SU-DHL-6 (cell line): ENCODE results near the gene LMO7.

Experiments
- H2AFZ ChIP-seq: fragments of 200-600 bp; sonication (generic); 2 replicates; pipeline ENCODE4 v1.6.1; 2014; ENCODE audit warnings: low read depth, mild to moderate bottlenecking, moderate library complexity, mixed read lengths, antibody characterized with exemption, low read length; ENCODE audit not compliant: severe bottlenecking
- H3F3A ChIP-seq: fragments of 200-600 bp; shearing (Covaris generic); 2 replicates; pipeline ENCODE4 v1.6.0; 2016; ENCODE audit warnings: antibody characterized with exemption, mild to moderate bottlenecking; ENCODE audit not compliant: insufficient read depth
- H3K27ac ChIP-seq: fragments of 200-600 bp; sonication (generic); 2 replicates; pipeline ENCODE4 v1.5.1; 2016; ENCODE audit warnings: low read depth, mild to moderate bottlenecking, low read length, moderate library complexity, mixed read lengths
- H3K27me3 ChIP-seq: fragments of 200-600 bp; sonication (generic), shearing (Covaris generic); 2 replicates; pipeline ENCODE4 v1.6.0; 2014; ENCODE audit warnings: mild to moderate bottlenecking, low read length
- H3K36me3 ChIP-seq: fragments of 200-600 bp; sonication (generic); 2 replicates; pipeline ENCODE4 v1.6.1; 2014; ENCODE audit warnings: mild to moderate bottlenecking, low read length, mixed read lengths
- H3K4me2 ChIP-seq: fragments of 300-600, 200-600 bp; shearing (Covaris generic), sonication (generic); 2 replicates; pipeline ENCODE4 v1.6.0; 2014; ENCODE audit warnings: low read length, low read depth, mild to moderate bottlenecking; ENCODE audit not compliant: poor library complexity, severe bottlenecking
- H3K4me3 ChIP-seq: fragments of 200-600 bp; sonication (generic); 2 replicates; pipeline ENCODE4 v1.5.1; 2014; ENCODE audit warnings: antibody characterized with exemption, low read length, mild to moderate bottlenecking, mixed read lengths; ENCODE audit not compliant: insufficient read depth, poor library complexity, severe bottlenecking
- H3K79me2 ChIP-seq: fragments of 200-600 bp; sonication (generic); 2 replicates; pipeline ENCODE4 v1.6.1; 2014; ENCODE audit warnings: mild to moderate bottlenecking, low read length, moderate library complexity; ENCODE audit not compliant: insufficient read depth
- H3K9ac ChIP-seq: fragments of 200-600 bp; sonication (generic); 2 replicates; pipeline ENCODE4 v1.7.0; 2014; ENCODE audit warnings: mild to moderate bottlenecking, low read length
- H3K9me2 ChIP-seq: fragments of 200-600 bp; sonication (generic); replicated peaks from 2 replicates; pipeline ENCODE4 v1.6.1; 2014; ENCODE audit warnings: low read length; ENCODE audit not compliant: insufficient read depth
- H3K9me3 ChIP-seq: fragments of 200-600 bp; sonication (generic); 2 replicates; pipeline ENCODE4 v1.6.1; 2014; ENCODE audit warnings: low read length, mixed read lengths; ENCODE audit not compliant: insufficient read depth
- H4K20me1 ChIP-seq: fragments of 200-600 bp; sonication (generic); 2 replicates; pipeline ENCODE4 v1.6.1; 2014; ENCODE audit warnings: low read depth, mild to moderate bottlenecking, antibody characterized with exemption, low read length, moderate library complexity, mixed read lengths
- EZH2phosphoT487 ChIP-seq: fragments of 200-600 bp; sonication (generic), shearing (Covaris generic); conservative IDR thresholded peaks from 2 replicates; pipeline ENCODE4 v1.6.1; 2018; ENCODE audit warnings: mild to moderate bottlenecking, antibody characterized with exemption, low read length, moderate library complexity, mixed read lengths
- TF ChIP-seq, protein P1 (sequence below): fragments of 200-600 bp; sonication (generic); IDR thresholded peaks from one replicate; pipeline ENCODE4 v1.5.1; 2017; ENCODE audit warnings: antibody characterized with exemption, mild to moderate bottlenecking, low read length, moderate library complexity; ENCODE audit not compliant: insufficient read depth, poor library complexity, severe bottlenecking

The LMO7 gene

GRCh38 chr13:75803164-75803611, 167.1 kb downstream of the LMO7 start:
- Histone ChIP-seq H3F3A (no peaks in the 10 kb centered on the region; the same call in 1 of the 2 replicates), H3K79me2 (peaks cover 4% of the 10 kb centered on the region; the same call in 1 of the 2 replicates), H3K4me3 (no peak overlapping the region), H3K9me3 (no peaks in the 10 kb centered on the region), H3K4me2 (no peak overlapping the region), H3K27ac (no peak overlapping the region), H4K20me1 (no peaks in the 10 kb centered on the region), H3K9ac (no peak overlapping the region), H3K36me3 (peaks cover 44% of the 10 kb centered on the region; the same call in 1 of the 2 replicates), H3K27me3 (no peaks in the 10 kb centered on the region), H2AFZ (no peak overlapping the region), H3K9me2 (no peaks in the 10 kb centered on the region)
- TF ChIP-seq, protein P1, sequence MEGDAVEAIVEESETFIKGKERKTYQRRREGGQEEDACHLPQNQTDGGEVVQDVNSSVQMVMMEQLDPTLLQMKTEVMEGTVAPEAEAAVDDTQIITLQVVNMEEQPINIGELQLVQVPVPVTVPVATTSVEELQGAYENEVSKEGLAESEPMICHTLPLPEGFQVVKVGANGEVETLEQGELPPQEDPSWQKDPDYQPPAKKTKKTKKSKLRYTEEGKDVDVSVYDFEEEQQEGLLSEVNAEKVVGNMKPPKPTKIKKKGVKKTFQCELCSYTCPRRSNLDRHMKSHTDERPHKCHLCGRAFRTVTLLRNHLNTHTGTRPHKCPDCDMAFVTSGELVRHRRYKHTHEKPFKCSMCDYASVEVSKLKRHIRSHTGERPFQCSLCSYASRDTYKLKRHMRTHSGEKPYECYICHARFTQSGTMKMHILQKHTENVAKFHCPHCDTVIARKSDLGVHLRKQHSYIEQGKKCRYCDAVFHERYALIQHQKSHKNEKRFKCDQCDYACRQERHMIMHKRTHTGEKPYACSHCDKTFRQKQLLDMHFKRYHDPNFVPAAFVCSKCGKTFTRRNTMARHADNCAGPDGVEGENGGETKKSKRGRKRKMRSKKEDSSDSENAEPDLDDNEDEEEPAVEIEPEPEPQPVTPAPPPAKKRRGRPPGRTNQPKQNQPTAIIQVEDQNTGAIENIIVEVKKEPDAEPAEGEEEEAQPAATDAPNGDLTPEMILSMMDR = no peak
- TF ChIP-seq EZH2phosphoT487 = no peak

- no peak overlapping the region for H3K4me2 ChIP-seq
Measured at GRCh38 chr13:75804054-75804453, 167.9 kb downstream of the LMO7 start.

GRCh38 chr13:75804605-75805004, 168.5 kb downstream of the LMO7 start:
- Histone ChIP-seq H3K9ac (no peak overlapping the region), H3K36me3 (peaks cover 37% of the 10 kb centered on the region; the same call in 1 of the 2 replicates), H3F3A (no peaks in the 10 kb centered on the region; the same call in 1 of the 2 replicates), H3K4me3 (no peak overlapping the region), H3K9me3 (no peaks in the 10 kb centered on the region), H3K27ac (no peak overlapping the region), H3K9me2 (no peaks in the 10 kb centered on the region), H3K4me2 (no peak overlapping the region), H3K27me3 (no peaks in the 10 kb centered on the region), H3K79me2 (peaks cover 11% of the 10 kb centered on the region), H4K20me1 (no peaks in the 10 kb centered on the region), H2AFZ (no peak overlapping the region)
- TF ChIP-seq, protein P1 = no peak
- no peak for TF ChIP-seq EZH2phosphoT487

More at GRCh38 chr13:75804054-75804453, 167.9 kb downstream of the LMO7 start:
- Histone ChIP-seq H3K9me2 (no peaks in the 10 kb centered on the region), H3K9ac (no peak overlapping the region), H3K9me3 (no peaks in the 10 kb centered on the region), H4K20me1 (no peaks in the 10 kb centered on the region), H2AFZ (no peak overlapping the region), H3K27ac (no peak overlapping the region), H3K79me2 (peaks cover 11% of the 10 kb centered on the region), H3F3A (no peaks in the 10 kb centered on the region; the same call in 1 of the 2 replicates), H3K4me3 (no peak overlapping the region), H3K36me3 (peaks cover 43% of the 10 kb centered on the region; the same call in 1 of the 2 replicates), H3K27me3 (no peaks in the 10 kb centered on the region)
- no peak for TF ChIP-seq EZH2phosphoT487
- TF ChIP-seq, protein P1 = no peak
